Gastroesophageal sphincter (tissue), 4 donors: Measurements from ENCODE around the gene PHF1. TPM values are rescaled to one million over a fixed set of nuclear protein-coding genes. Genes with fewer than 3 reads are reported as not detected.

Experiments
- ATAC-seq: fragments of 150-250 bp; one replicate; pipeline ENCODE4 v1.9.1; 2016; ENCODE audit warnings: mild to moderate bottlenecking, moderate library complexity
- H3K27ac ChIP-seq, 4 donors: fragments of 200-600 bp; sonication (generic) in 3 of 4; 1 replicate in 3 of 4; 2 replicates in 1 of 4; pipeline ENCODE4 v1.5.1; 2016 to 2019
- H3K27me3 ChIP-seq: fragments of 200-600 bp; sonication (generic); one replicate; pipeline ENCODE4 v1.5.1; 2019
- H3K36me3 ChIP-seq, 2 donors: fragments of 200-600 bp; sonication (generic); one replicate each; pipeline ENCODE4 v1.5.1; 2019; ENCODE audit warnings: control low read depth in 1 of 2
- H3K4me1 ChIP-seq, 3 donors: fragments of 200-600 bp; sonication (generic); 1 replicate in 2 of 3; 2 replicates in 1 of 3; pipeline ENCODE4 v1.5.1; 2016 to 2019; ENCODE audit warnings: control low read depth in 2 of 3
- H3K4me3 ChIP-seq, 2 donors: fragments of 200-600 bp; sonication (generic); one replicate each; pipeline ENCODE4 v1.5.1; 2019; ENCODE audit warnings: mild to moderate bottlenecking in 1 of 2, moderate library complexity in 1 of 2
- H3K9me3 ChIP-seq, 3 donors: fragments of 200-600 bp; sonication (generic); one replicate each; pipeline ENCODE4 v1.5.1; 2017 to 2019; ENCODE audit warnings: control low read depth in 2 of 3
- CTCF ChIP-seq, 4 experiments: fragments of 200-600 bp in 2 of 4; fragments of 450-650 bp in 2 of 4; sonication (generic) in 1 of 4; IDR thresholded peaks; one replicate each; pipeline ENCODE4 v1.5.1; 2017 to 2019; ENCODE audit warnings: antibody characterized with exemption in 4 of 4, mild to moderate bottlenecking in 2 of 4, moderate library complexity in 2 of 4
- EP300 ChIP-seq: sonication (generic); formaldehyde crosslinking; IDR thresholded peaks from one replicate; pipeline ENCODE4 v1.6.1; 2017; ENCODE audit warnings: antibody characterized with exemption, mild to moderate bottlenecking
- POLR2A ChIP-seq, 2 donors: fragments of 450-650 bp; IDR thresholded peaks; one replicate each; pipeline ENCODE4 v1.6.1; 2017; ENCODE audit warnings: antibody characterized with exemption in 2 of 2, mild to moderate bottlenecking in 2 of 2, moderate library complexity in 1 of 2
- POLR2AphosphoS5 ChIP-seq: sonication (generic); formaldehyde crosslinking; IDR thresholded peaks from one replicate; pipeline ENCODE4 v1.6.1; 2017; ENCODE audit warnings: antibody characterized with exemption
- WGBS, 2 donors: methylation state at CpG; one replicate each; pipeline ENCODE4 v1.1.5; 2018; ENCODE audit warnings: low coverage in 1 of 2; 5-methylcytosine and 5-hydroxymethylcytosine counted together
- total RNA-seq, 4 donors: library from RNA; depleted of rRNA; stranded (reverse); fragments of >200 nt; gene quantifications; one replicate each; pipeline ENCODE4 v1.1.0, GENCODE V29; 2016

The PHF1 gene
- total RNA-seq, 4 donors from 2014 or later, result 73.0 to 91.0 (median 86.1) TPM

DNA sequence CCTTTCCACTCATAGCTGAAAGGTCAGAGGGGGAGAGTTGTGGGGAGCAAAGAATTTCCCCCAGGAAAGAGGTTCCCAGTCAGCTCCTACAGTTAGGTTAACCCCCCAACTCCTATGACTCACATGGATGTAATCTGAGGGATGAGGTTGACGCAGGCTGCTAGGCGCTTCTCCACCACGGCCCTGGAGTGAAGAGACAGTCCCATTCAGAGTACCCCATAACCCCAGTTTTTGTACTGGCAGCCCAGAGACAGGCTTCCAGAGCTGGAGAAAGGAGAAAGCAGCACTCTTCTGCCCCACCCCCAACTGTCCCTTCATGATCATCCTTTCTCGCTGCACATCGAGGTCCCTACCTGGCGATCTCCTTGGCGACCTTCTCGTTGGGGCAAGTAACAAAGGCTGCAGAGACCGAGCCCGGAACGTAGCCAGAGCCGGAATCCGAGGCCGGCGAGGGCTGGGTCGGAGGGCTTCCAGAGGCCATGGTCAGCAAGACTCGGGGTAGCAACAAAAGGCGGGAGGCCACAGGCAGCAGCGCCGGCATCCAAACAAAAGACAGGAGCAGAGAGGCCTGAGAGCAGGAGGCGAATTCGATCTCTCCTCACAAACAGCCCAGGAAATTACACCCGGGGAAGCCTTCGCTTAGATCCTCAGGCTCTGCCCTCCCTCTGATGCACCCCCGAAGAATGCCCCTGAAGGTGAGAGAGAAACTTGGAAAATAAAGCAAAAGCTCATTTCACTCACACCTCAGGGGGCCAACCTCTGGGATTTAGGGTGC is 6.5 kb downstream of the PHF1 start:
- no peak for TF ChIP-seq POLR2A (IDR thresholded peaks at IDR 0.05)
- no peak for TF ChIP-seq EP300
- TF ChIP-seq CTCF (IDR thresholded peaks at IDR 0.05), result no peak
- TF ChIP-seq POLR2AphosphoS5, result no peak
- H3K27ac ChIP-seq, result peak overlapping the region; percentile 65 to 98 (median 93)
- WGBS, 2 donors, result 0% methylated on average over 2 to 12 of the region's 25 CpGs
- ATAC-seq, result no peak
- H3K4me3 ChIP-seq, result peak overlapping the region; percentile 57 to 63
- H3K4me1 ChIP-seq, result peaks cover 4 to 89% (median 28%) of the 10 kb centered on the region in 3 donors
- peaks cover 0 to 38% of the 10 kb centered on the region in 2 donors for H3K36me3 ChIP-seq
- no peaks in the 10 kb centered on the region for H3K9me3 ChIP-seq
- no peaks in the 10 kb centered on the region for H3K27me3 ChIP-seq

- 0 to 3% methylated on average over 2 to 11 of the region's 51 CpGs for WGBS, 2 donors
- H3K9me3 ChIP-seq, result no peaks in the 10 kb centered on the region
- H3K4me3 ChIP-seq, result peak within 1 kb of the TSS; percentile 57 to 63
- H3K36me3 ChIP-seq, result peaks cover 0 to 30% of the 10 kb centered on the region in 2 donors
- peak; percentile 61 to 76 for TF ChIP-seq POLR2A (IDR thresholded peaks at IDR 0.05)
- TF ChIP-seq CTCF (IDR thresholded peaks at IDR 0.05), result peak in 2 of 4 experiments; percentile 29 to 53
- no peak for TF ChIP-seq EP300
- peak; percentile 88 for TF ChIP-seq POLR2AphosphoS5
- H3K4me1 ChIP-seq, result peaks cover 4 to 81% (median 23%) of the 10 kb centered on the region in 3 donors
- peak; percentile 97 for ATAC-seq
- no peaks in the 10 kb centered on the region for H3K27me3 ChIP-seq
- peak within 1 kb of the TSS; percentile 87 to 98 (median 93) for H3K27ac ChIP-seq
Measured at GRCh38 chr6:33417903-33418689, 7.3 kb downstream of the PHF1 start, which contains the start of gene CUTA. Gene CUTA, minus strand, starts transcription at chr6:33418107. Its CDS starts 107 bp downstream, at chr6:33418000.

GRCh38 chr6:33418690-33419291 is 8.0 kb downstream of the PHF1 start:
- TF ChIP-seq POLR2A (IDR thresholded peaks at IDR 0.05) (no peak), POLR2AphosphoS5 (no peak), CTCF (IDR thresholded peaks at IDR 0.05) (no peak), EP300 (no peak)
- ATAC-seq, result no peak
- Histone ChIP-seq H3K27me3 (no peaks in the 10 kb centered on the region), H3K27ac (peak overlapping the region; percentile 87 to 98 (median 93)), H3K4me1 (peaks cover 4 to 81% (median 23%) of the 10 kb centered on the region in 3 donors), H3K9me3 (no peaks in the 10 kb centered on the region), H3K4me3 (peak overlapping the region; percentile 20 to 63), H3K36me3 (peaks cover 0 to 23% of the 10 kb centered on the region in 2 donors)
- WGBS, 2 donors, result 18 to 24% methylated on average over 7 to 8 of the region's 8 CpGs

DNA sequence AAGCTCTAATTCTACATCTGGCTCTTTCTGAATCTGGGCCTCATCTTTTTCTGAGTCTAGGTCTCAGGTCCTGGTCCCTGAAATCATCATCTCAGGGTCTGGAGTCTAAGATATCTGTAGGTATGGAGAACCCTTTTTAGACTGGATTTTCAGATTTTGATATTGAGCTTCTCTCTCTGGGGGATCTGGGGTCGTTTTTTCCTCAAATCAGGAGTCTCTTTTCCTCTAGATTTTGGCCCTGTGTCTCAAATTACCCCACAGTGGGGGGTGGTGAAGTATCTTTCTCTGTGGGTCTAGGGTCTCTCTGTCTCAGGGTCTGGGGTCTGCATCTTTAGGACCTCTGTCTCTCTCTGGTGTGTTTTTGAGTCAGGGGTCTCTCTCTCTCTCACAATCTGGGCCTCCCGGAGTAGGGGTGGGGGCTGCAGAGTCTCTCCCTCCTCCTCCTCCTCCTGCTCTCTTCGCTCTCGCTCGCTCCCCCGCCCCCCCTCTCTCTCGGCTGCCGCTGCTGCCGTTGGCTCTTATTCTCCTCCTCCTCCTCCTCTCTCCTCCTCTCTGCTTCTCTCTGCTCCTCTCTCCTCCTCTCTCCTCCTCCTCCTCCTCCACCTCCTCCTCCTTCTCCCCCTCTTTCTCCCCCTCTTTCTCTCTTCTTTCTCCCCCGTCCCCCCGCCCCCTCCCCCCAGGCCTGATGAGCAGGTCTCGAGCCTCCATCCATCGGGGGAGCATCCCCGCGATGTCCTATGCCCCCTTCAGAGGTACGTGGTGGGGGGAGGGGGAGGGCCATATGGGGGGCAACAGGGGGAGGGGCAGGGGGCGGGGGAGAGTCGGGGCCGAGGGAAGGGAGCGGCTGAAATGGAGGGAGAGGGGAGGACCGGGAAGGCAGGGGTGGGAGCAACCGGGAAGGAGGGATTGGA is 9.0 kb downstream of the PHF1 start, which contains the start of gene SYNGAP1:
Gene SYNGAP1, plus strand, starts transcription at position 486 of the 911 bp plus-strand sequence. Its CDS starts 200 bp downstream, at position 686.
- H3K27ac ChIP-seq, result peak within 1 kb of the TSS; percentile 87 to 98 (median 93)
- H3K27me3 ChIP-seq, result no peaks in the 10 kb centered on the region
- peaks cover 0 to 13% of the 10 kb centered on the region in 2 donors for H3K36me3 ChIP-seq
- no peaks in the 10 kb centered on the region for H3K9me3 ChIP-seq
- peak within 1 kb of the TSS; percentile 42 to 53 for H3K4me3 ChIP-seq
- peak; percentile 31 for ATAC-seq
- 3% methylated on average over 7 to 10 of the region's 22 CpGs for WGBS, 2 donors
- TF ChIP-seq CTCF (IDR thresholded peaks at IDR 0.05), result peak in 1 of 4 experiments; percentile 2
- no peak for TF ChIP-seq POLR2A (IDR thresholded peaks at IDR 0.05)
- H3K4me1 ChIP-seq, result peaks cover 9 to 81% (median 33%) of the 10 kb centered on the region in 3 donors
